HS-5 (cell line): ENCODE data around the gene NID1.
"Not testable (repeated sequence)": the region's sequence is repeated elsewhere in the genome, so short reads cannot be mapped to it uniquely, and the experiment has no call there.

Experiments used
- DNase-seq: peaks from one replicate; pipeline ENCODE4 v3.0.0-alpha.2; 2012; ENCODE audit warnings: low read depth

Gene NID1

DNA sequence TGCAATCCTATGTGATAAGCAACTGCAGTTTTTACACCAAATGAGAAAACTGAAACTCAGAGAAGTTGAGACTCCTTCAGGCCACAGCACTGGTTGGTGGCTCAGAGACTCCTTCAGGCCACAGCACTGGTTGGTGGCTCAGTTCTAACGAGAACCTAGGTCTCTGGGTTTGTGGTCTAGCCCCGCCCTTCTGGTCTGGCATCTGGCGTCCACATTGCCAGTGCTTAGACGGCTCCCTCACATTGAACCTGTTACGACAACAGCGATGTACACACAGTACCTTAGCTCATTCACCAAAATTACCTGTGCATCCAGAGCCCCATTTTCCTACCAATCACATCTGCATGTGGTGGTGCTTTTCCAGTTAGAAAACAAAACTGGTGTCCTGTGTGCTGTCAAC, 66.1 kb downstream of the NID1 start:
- DNase-seq, result no peak

DNA sequence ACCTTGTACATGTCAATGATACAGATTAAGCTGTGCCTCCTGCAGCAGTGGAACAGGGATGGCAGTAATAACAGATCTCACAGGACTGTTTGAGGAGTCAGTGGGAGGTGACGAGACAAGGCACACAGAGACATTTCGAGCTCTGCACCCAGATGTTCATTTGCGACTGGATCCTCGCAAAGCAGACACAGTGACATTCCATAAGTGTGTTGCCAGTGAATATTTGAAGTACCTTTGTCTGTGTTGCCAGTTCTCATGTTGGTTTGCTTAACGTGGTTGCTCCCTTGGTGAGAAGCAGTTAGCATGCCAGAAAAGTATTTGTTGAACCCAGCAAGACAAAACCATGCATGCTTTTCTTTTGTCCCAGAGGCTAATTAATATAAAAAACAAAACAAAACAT, 67.0 kb downstream of the NID1 start:
- no peak for DNase-seq

DNA sequence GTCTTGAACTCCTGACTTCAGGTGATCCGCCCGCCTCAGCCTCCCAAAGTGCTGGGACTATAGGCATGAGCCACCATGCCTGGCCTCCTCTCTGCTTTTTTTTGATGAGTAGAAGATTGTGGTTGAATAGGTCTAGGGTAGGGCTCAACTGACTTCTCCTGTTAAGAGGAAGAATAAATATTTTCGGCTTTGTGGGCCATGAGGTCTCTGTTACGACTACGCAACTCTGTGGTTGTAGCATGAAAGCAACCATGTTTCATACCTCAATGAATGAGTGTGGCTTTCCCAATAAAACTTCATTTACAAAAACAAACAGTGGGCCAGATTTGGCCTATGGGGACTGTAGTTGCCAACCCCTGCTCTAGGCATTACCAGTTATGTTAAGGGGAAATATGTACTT, 67.8 kb downstream of the NID1 start:
- no peak for DNase-seq

DNA sequence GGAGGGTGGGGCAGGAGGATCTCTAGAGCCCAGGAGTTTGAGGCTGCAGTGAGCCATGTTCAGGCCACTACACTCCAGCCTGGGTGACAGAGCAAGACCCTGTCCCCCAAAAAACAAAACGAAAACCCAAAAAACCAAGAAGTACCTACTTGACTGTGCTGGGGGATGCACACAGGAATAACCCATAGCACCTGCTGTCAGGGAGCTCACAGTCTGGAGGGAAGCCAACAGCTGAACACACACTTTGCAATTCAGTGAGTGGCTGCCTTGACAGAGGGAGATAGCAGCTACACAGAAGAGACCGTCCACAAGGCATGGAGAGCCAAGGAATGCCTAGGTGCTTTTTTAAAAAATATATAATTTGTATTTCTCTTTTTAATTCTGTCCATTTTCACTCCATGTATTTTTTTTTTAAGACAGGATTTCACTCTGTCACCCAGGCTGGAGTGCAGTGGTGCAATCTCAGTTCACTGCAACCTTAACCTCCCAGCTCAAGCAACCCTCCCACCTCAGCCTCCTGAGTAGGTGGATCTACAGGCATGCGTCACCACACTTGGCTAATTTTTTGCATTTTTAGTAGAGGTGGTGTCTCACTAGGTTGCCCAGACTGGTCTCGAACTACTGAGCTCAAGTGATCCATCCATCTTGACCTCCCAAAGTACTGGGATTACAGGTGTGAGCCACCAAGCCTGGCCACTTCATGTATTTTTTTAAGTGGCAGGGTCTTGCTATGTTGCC, 68.7 kb downstream of the NID1 start:
- DNase-seq, result no peak

DNA sequence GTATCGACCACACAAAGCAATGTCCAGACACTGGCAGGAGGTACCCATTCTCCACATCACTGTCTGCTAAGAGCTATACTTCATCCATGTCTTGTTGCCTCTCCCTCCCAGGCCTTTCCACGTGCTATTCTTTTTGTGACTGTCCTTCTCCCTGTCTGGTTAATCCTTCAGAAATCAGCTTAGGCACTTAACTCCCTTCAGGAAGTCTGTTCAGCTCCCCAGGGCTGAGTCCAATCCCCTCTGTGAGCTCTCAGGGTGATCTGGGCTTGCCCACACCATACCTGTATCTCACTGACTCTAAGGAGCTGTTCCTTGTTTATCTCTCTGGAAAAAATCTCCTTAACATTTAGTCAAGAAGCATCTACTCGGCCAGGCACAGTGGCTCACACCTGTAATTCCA, 69.4 kb downstream of the NID1 start:
- no peak for DNase-seq

DNA sequence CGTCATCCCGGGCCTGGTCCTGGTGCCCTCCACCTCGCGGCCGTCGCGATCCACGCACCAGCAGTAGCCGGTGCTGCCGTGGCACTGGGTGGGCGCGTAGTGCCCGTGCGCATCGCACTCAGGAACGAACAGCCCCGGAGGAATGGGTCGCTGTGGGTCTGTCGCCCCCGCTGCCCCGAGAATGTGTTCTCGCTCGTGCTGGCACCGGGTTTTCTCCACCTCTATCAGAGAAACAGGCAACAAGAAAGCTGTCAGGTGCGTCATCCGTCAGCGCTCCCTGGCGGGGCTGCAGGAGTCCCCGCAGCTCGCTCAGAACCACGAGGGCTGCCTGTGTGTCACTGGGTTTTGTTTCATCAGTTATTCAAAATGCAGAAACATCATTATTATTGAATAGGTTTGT, 71.2 kb downstream of the NID1 start:
- DNase-seq, result no peak

DNA sequence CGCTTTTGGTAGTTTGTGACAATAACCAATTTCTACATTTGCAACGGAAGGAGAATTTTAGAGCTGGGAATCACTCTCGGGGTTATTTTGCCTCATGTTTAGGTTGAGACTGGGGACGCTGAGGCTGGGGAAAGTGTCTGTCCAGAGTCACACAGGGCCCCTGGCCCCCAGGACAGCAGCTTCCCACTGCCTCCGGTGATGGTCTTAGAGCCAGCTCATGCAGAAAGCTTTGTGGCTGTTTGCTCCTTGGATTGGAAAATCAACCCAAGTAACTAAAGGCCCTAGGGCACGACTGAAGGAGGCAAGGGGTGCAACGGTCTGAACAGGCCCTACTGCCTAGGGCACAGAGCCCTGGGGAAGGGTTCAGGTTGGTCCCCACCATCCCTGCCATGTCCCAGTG, 72.0 kb downstream of the NID1 start:
- no peak for DNase-seq

DNA sequence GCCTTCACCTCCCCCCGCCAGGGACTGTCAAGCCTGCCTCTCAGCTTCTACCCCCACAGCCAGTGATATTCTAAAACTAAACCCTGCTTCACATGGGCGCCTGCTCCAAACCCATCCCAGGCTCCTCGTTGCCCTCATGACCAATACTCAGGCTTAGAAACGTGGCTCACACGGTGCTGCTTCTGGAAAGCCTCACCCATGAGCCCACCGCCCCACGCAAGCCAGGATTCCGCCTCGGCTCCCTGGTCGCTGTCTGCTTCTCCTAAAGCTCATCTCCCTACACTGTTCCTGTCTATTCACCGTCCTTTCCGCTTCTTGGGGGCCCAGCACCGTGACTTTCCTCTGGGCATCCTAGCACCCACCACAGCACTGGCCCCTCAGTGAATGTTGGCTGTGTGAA, 72.5 kb downstream of the NID1 start:
- no peak for DNase-seq

DNA sequence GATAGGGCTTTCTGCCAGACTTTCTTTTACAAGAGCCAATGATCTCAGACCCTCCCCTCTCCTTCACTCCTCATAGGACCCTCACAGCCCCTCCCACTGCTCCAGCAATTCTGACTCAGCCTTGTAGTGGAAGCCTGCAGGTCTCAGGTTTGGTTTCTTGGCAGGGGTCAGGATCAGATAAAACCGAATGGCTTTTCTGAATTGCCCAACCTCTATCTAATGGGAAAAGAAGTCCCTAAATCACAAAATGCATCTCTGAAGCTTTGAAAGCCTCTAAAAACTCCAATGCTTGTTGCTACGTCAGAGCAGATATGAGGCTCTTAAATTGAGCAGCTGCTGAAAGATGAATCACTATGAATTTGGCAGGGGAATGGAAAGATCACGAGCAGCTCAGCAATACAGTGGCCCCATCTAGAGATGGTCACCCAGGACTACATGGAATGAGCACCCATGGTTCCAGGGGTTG, 74.5 kb downstream of the NID1 start:
- DNase-seq, result no peak

DNA sequence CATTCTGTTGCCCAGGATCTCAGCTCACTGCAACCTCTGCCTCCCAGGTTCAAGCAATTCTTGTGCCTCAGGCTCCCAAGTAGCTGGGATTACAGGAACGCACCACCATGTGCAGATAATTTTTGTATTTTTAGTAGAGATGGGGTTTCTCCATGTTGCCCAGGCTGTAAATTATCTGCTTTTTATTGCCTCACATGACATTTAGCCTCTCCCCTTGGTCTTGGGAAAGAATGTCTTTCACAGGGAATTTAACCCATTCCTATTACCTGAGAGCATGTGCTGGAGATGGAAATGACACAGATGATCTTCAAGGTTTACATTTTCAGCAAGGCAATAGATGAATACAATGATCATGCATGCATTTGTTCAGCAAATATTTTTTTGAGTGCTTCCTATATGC, 75.8 kb downstream of the NID1 start:
- DNase-seq, result no peak

DNA sequence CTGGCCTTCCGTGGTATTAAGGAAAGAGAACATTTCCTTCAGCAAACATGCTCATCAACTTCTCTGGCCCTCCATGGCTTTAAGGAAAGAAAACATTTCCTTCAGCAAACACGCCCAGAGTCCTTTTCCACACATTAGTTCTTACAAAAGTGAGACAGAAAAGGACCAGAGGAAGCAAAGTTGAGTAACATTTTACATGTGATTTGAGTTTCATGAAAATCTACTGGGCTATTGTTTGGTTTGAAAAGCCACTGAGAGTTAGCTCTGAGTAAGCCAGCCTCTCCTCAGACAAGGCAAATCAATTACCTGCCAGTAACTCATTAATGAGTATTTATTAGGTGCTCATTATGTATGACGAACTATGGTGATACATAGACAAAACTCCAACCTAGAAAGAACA, 78.0 kb downstream of the NID1 start:
- no peak for DNase-seq

DNA sequence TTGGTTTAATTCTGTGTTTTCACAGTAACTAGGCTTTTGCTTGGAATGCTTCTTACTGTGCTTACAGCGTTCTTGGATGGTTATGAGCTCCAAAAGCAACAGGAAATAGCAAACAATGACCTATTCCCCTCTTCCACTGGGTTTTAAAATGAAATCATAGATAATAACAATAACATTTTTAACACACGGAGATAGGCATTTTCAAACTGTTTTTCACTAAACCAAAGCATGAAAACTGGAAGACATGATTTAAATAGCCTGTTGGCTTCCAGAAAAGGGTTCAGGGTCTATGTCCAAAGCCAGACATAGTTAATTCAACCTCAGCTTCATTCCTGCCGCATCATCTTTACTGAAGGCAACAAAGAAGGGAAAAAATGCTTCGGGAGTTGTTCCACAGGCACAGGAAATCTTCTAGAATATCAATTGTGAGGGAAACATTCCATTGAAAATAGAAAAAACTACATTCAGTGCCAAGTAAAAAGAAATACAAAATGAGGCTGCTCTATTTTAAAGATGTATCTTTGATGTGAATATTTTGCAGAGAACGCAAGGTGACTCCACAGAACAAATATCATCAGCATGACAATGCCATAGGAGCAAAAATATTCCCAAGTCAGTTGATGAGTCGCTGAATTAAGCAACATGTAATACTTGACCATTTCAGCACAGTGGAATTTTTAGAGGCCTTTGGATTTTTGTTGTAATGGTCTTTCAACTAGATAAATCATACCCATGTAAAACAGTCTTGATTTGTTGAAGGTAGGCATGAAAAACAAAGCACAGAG, 80.7 kb downstream of the NID1 start:
- DNase-seq, result peak; percentile 60

DNA sequence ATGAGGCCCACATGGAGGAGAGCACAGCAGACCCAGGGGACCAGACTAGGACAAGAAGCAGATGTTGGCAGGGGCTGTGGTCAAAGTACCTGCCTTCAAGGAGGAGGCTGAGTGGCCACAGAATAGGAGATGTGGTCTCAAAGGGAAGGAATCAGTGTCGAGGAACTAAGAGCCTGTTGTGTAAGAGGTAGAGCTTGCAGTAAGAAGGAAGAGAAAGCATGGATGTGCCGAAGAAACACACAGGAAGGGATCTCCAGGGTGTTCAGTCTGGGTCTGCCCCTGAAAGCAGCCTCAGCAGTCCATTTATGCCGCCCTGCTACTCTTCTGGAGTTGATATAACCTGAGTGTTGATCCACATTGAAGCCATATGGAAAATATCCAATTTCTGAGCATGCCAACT, 83.9 kb downstream of the NID1 start:
- DNase-seq, result no peak

DNA sequence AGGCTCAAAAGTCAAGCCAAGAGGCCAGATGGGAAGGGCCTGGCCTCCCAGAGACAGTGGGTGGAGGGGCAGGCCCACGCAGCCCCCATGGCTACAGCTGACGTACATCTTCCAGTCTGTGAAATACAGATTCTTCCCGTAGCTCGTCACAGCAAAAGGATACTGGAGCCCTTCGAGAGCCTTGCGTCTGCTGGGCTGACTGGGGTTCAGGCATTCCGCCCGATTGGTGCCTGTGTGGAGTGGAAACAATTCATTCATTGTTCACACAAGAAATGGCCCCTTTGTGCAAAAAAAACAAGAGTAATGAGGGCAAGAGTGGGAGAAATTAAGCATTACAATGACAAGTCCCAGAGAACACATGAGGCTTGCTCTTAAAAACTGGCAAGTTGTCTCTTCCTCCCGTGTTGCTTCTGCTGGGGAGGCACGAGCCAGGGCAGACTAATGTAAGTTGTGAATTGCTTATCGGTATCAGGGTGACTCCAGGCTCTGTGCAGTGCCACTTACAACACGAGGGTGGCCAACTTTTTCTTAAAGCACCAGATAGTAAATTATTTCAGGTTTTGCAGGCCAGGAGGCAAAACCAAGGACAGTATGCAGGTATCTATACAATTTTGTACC, 85.1 kb downstream of the NID1 start:
- no peak for DNase-seq

DNA sequence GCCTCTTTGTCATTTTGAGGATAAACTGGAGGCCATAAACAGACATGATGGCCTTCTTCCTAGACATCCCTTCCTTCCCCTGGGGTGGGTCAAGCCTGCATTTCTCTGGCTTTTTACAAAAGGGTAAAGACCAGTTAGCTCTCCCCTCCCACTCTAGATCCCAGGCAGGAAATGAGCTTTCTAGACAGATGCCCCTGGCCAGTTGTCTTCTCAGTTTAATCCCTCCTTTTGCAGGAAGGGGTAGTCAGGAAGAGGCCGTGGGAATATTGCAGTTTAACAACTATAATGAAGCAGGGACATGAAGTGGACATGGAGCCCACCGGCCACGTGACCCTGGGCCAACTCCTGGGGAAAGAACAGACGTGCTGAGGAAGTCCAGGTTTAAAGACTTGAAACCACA, 85.7 kb downstream of the NID1 start:
- no peak for DNase-seq

DNA sequence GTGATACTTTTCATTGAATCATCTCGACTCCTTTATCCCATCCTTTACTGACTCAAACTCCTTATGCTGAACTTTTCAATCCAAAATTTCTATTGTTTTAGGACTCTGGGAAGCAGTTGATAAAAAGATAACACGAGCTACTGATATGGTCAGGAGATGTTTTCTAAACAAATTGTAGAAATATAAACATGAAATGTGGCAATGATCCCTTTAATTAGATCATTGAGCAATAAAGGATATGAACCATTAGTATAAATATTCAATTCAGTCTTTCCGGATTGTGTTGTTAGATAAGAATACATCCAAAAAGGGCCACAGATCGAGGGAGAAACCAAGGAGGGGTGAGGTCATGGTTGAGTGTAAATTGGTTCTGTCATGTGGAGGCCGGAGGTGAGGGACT, 88.4 kb downstream of the NID1 start:
- DNase-seq, result no peak

DNA sequence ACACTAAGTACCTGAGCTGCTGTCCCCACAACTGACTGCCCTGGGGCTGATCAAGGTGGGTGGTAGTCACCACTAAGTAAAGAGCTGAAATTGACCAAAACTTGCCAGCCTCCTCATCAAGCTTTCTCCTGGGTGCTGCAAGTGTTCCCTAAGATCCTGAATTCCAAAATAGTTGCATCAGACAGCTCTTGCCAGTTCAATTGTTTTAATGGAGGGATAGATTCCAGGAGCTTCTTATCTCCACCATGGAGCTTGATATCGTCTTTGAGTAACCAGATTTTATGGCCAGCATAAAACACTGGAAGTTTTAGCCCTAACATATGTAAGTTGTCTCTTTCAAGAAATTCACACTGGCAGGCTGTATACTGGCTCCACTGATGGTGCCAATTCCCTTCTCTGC, 90.3 kb downstream of the NID1 start:
- no peak for DNase-seq

DNA sequence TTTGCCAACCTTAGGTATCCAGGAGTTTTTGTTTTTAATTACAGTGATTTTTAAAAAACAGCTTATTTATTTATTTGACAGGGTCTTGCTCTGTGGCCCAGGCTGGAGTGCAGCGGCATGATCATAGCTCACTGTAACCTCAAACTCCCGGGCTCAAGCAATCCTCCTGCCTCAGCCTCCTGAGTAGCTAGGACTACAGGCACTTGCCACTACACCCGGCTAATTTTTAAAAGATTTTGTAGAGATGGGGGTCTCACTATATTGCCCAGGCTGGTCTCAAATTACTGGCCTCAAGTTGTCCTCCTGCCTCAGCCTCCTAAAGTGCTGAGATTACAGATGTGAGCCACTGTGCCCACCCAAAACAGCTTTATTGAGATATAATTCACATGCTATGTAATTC, 92.2 kb downstream of the NID1 start:
- DNase-seq, result not testable (repeated sequence)

DNA sequence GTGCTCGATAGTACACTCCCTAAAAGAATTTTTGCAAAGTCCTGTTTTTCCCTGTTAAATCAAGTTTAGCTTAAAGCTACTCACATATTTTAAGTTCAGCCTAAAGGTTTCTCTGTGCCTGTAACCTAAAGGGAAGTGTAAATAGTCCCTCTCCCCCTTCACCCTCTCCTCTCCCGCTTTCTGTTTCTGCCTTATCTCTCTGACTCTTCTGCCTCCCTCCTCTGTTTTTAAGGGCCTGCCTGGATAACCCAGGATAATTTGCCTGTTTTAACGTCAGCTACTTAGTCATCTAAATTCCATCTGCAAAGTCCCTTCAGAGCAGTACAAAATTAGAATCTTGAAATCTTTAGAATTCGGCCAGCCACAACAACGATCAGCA, 92.6 kb downstream of the NID1 start:
- peak; percentile 54 for DNase-seq

DNA sequence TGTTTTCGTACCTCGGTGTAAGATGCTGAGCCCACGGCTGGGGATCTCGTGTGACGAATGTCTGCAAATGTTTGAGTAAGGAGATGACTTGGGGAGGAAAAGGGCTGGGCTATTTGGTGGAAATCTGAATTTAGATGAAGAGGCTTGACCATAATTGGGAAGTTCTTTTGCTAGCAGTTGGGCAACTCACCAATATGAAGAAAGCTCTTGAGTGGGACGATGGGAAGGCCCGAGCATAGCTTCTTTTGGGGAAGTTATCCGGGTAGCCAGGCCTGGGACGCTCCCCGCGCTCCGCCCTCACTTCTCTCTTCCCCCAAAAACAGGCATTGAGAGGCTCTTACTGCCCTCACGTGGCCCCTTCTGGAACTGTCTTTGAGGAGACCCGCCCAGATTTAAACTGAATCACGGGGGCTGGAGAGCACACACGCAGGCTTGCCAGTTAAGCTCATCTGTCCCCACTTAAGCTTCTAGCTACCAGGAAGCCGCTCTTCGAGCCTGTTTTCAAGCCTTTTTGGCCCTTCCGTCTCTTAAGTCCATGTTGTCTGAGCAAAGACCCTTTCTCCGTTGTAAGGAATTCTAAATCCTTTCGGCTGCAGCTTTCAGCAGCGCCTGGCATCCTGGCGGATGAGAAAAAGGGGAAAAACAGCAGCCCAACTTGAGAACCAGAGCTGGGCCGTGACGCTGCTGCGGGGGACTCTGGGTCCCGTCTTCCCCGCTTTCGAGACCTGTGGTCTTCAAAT, 93.1 kb downstream of the NID1 start:
- DNase-seq, result peak; percentile 86

DNA sequence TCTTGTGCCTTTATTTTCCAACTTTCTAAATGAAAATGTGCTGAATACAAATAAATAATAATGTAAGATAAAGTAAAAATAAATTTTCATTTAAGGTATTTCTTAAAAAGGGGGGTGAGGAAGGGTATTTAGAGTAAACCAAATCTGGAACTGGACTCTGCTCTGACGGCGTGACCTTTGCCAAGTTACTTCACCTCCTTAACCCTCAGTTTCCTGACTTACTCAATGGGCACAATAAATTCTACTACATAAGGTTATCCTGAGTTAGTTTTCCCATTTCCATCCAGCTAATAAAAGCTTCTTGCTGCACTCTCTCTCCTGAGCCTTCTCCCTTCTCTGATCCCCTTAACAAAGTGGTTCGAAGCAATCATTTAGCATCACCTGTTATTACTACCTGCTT, 93.9 kb downstream of the NID1 start:
- no peak for DNase-seq

DNA sequence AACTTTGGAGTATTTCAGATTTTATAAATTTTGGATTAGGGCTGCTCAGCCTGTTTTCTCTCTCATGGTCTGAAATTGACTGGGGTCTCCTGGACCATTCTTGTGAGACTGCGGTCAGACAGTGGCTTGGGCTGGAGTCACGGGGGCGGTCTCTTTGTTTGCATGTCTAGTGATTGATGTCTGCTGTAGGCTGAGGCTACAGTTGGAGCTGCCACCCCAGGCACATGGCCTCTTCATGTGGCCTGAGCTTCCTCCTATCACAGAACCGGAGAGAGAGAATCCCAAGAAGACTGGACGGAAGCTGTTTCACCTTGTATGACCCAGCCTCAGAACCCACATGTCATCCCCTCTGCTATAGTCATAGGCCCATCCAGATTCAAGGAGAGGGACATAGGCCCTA, 96.1 kb downstream of the NID1 start:
- DNase-seq, result no peak

DNA sequence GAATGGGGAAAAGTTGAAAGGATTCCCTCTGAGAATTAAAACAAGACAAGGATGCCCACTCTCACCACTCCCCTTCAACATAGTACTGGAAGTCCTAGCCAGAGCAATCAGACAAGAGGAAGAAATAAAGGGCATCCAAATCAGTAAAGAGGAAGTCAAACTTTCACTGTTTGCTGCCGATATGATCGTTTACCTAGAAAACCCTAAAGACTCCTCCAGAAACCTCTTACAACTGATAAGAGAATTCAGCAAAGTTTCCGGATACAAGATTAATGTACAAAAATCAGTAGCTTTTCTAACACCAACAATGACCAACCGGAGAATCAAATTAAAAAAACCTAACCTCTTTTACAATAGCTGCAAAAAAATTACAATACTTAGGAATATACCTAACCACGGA, 98.8 kb downstream of the NID1 start:
- not testable (repeated sequence) for DNase-seq
